Putamen (tissue), 1 donor: ENCODE data around the gene KCTD12.

ENCODE experiments used
- DNase-seq: peaks from one replicate; pipeline ENCODE4 v3.0.0-alpha.2; 2016; ENCODE audit warnings: low spot score

KCTD12 gene

DNA sequence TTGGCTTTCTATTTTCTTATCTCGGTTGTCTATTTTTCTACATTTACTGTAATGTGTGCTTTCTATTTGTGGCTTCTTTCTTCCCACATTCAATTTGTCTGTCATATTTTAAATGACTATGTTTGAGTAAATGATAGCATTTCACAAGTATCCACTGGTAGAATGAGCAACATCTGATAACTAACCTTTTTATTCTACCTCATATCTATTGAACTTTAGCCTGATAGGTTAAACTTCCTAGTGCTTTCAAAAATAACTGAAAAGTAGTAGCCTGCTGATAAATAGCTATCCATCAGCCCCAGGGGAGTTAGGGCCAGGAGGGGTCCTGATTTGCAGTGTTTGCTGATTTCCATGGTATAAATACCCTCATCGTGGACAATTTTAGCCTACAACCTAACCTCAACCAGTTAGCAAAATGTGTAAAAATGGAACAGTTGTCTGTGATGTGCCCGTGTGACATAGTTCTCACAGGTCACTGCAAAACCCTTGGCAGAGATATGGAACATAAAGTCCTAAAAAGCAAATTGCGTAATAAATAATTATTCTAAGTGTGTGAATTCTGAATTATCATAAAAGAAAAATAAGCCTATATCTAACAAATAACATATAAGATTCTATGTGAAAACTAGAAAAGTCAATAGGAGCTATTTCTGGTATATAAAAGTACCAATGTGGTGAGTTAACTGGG, 32.1 kb downstream of the KCTD12 start:
- no peak for DNase-seq

- no peak for DNase-seq
Measured at GRCh38 chr13:76853481-76853880, 32.7 kb downstream of the KCTD12 start.

DNA sequence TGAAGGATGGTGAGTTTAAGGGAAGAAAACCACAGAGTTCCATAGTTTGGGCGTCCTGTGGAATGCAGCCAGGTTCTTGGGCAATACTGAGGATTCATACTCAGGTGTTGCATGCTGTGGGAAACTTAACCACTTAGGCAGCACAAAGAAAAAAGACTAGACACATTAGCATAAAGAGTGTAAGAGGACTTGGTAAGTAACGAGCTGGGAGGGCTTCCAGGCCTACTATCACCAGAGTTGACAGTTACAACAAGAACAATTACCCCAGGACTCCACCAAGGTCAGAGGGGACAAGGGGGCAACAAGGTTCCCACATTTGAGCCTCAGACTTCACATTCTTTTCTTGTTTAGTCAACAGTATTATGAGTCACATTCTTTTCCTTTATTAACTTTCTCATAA, 33.2 kb downstream of the KCTD12 start:
- DNase-seq = no peak

- DNase-seq = no peak
Measured at GRCh38 chr13:76851961-76852360, 34.2 kb downstream of the KCTD12 start.

- DNase-seq = no peak
Measured at GRCh38 chr13:76849493-76849892, 36.7 kb downstream of the KCTD12 start.

DNA sequence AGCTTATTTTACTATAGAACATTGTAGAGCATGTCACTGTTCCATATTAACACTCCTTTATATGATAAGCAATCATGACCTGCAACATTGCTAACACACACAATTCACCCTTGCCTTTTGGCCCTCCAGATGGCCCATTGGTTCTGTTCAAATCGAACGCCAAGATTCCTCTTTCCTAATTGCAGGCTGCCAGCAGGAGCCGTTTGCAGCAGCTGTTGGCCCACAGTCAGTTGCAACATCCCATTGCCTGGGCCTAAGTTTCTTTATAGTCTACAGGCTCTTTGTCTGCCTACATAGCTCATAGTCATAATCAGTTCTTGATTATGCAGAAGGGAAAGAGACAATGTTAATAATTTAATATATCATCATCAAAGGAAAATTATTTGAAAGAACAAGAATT, 37.6 kb downstream of the KCTD12 start:
- no peak for DNase-seq

- DNase-seq = no peak
Measured at GRCh38 chr13:76846363-76846762, 39.8 kb downstream of the KCTD12 start.

- no peak for DNase-seq
Measured at GRCh38 chr13:76845865-76846264, 40.3 kb downstream of the KCTD12 start.

DNA sequence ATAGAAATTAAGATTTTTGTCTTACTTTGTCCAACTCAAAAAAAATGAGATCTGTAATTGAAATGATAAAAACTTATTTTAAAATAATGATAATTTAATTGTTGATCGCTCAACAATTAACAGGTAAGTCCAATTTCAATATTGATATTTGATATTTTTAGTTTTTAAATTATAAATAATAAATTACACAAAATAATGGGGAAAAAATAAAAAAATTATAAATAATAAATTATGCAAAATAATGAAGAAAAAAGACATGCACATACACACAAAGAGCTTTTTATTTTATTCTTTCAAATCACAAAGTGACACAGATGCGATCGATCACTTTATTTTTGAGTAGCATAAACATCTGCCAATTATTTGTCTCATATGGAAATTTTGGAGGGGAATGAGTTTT, 40.8 kb downstream of the KCTD12 start:
- no peak for DNase-seq

DNA sequence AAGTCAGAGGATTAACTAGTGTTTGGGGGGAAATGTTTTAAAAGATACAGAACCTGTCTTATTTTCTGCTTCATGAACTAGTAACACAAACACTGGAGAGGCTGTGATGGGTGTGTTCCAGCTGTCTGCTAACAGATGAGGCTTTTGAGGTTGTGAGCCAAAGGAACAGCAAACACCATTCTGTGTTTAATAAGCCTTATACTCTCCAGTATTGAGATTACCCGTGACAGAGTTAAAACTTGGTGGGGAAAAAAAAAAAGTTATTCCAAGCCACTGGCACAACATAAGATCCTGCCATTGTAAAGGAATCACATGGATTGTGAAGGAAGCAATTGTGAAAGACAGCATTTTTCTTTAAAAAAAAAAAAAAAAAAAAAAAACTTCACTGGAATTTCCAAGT, 48.4 kb downstream of the KCTD12 start:
- DNase-seq = no peak

DNA sequence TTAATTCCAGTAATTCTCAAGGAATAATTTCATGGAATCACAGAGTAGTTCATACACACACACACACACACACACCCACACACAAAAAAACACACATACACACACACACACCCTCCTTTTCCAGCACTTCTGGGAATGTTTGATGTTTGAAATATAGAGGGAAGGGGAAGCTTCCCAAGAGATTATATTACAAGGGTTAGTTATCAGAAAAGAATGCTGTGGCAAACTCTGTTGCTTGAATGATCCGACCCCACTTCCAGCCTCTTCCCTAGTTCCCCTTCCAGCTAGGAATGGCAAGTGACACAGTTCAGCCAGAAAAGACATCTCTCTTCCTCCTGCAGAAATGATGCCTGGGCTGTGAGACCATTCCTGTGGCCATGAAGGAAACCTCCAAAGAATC, 49.9 kb downstream of the KCTD12 start:
- DNase-seq = no peak

GRCh38 chr13:76833441-76833954, 52.7 kb downstream of the KCTD12 start:
- DNase-seq = no peak

GRCh38 chr13:76832258-76832988, 53.8 kb downstream of the KCTD12 start:
- DNase-seq = no peak

GRCh38 chr13:76830805-76831204, 55.4 kb downstream of the KCTD12 start:
- DNase-seq = peak; percentile 74
